Measurements from ENCODE around the gene JMJD8. TPM values are rescaled to one million over a fixed set of nuclear protein-coding genes. Genes with fewer than 3 reads are reported as not detected.
A peak's percentile ranks its signal among the peaks of the same experiment; 100 is the strongest.
"Not testable (repeated sequence)": the region's sequence is repeated elsewhere in the genome, so short reads cannot be mapped to it uniquely, and the experiment has no call there.

The JMJD8 gene
- polyA plus RNA-seq, 4 donors = 44.5 to 67.9 (median 60.9) TPM

DNA sequence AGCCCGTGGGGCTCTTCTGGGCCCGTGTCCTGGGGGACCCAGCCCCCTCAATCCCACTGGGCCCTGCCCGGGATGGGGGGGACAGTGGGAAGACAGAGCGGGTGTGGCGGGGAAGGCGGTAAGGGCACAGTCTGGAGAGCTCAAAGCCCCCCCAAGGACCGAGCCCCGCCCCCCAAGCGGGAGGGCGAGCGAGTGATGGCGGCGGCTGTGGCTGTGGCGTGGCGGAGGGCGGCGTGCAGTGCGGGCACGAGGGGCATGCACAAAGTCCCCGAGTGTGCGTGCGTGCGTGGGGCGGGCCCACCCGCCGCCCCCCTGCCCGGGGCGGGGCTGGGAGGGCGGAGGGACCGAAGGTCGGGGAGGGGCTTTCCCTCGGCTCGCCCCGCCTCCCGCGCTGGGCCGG, 9.6 kb upstream of the JMJD8 start:
- no peak for DNase-seq (ENCODE audit: low read depth in 4 of 4, low spot score in 3 of 4)

DNA sequence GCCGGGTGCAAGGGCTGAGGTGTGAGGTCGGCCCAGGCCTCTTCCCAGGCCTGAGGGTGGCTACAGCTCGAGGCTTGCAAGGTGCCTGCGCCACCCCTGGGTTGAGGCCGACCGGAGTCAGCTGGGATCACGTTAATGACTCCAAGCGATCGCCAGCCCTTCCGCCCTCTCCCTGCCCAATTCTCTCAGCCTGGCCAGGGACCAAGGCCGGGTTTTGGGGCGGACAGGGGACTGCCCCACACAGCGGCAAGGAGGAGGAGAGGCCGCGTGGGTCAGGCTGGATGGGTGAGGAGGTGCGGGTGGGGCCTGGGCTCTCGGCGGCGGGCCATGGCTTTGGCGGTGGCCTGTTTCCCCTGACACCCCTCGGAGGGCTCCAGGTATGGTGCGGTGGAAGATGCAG, 9.2 kb upstream of the JMJD8 start:
- no peak for DNase-seq (ENCODE audit: low read depth in 4 of 4, low spot score in 3 of 4)

DNA sequence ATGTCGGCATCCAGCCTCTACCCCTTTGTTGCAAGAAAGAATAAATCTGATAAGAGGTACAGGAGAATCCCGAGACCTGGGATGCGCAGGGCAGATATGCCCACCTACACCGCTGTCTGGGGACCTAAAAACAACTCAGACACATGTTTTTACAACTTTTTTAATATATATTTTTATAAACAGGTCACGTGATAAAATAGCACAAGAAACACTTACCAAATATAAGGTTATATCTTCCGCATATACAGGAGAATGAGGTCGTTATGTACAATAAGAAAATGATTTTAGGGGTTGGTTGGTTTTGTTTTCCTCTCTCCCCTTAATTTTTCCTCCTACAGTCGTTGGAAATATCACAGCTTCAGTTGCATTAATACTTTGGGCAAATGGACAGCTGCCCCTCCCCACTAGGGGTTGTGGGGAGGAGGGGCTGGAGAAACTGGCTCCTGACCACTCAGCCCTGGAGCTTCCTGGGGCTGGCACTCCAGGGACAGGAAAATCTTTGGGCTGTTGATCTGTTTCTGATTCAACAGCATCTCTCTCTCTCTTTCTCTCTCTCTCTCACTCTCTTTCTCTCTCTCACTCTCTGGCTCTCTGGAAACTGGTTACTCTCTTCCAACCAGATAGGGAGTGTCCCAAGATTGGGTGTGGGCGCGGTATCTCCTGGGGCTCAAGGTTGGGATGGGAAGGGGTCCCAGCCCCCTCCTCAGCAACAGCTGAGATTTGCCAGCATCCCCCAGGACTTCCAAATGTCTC, 8.4 kb upstream of the JMJD8 start:
- no peak for DNase-seq (ENCODE audit: low read depth in 4 of 4, low spot score in 3 of 4)

DNA sequence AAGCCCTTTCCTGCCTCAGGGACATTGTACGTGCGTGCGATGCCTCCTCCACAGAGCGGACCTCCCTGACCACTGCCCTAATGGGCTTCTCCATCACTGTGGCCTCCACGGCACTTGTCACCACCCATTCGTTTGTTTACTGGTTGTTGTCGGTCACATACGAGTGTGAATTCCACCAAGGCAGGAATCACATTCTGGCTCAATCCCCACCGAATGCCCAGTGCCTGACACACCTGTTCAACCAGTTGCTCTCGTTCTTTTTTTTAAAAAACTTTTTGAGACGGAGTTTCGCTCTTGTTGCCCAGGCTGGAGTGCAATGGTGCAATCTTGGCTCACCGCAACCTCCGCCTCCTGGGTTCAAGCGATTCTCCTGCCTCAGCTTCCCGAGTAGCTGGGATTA, 7.1 kb upstream of the JMJD8 start:
- DNase-seq (ENCODE audit: low read depth in 4 of 4, low spot score in 3 of 4) = not testable (repeated sequence)

DNA sequence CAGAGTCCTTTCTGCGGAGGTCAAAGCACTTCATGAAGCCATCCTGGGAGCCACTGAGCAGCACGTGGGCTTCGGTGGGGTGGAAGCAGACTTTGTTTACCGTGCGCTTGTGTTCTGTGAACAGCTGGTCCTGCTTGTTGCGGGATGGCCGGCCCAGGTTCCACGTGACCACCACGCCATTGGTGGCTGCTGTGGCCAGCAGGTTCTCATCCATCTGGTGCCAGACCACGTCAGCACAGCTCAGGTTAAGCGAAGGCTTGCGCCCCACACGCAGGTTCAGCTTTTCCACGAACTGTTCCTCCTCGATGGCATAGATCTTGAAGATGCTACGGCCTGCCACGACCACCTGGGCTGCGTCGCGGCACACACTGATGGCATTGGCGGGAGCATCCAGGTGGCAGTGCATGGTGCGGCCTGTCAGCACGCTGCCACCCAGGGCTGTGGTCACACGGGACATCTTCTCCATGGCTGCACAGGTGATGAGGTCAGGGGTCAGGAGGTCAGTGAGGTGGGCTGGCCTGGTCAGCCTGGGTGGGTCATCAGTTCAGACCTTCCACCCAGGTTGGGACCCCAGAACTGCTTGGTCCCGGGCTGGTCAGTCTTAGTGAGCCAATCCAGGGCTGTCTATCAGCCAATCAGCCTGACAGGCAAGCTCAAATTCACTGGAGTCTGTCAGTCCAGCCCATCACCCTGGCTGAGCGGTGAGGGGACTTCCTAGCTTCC, 5.2 kb upstream of the JMJD8 start:
- DNase-seq (ENCODE audit: low read depth in 4 of 4, low spot score in 3 of 4) = no peak

DNA sequence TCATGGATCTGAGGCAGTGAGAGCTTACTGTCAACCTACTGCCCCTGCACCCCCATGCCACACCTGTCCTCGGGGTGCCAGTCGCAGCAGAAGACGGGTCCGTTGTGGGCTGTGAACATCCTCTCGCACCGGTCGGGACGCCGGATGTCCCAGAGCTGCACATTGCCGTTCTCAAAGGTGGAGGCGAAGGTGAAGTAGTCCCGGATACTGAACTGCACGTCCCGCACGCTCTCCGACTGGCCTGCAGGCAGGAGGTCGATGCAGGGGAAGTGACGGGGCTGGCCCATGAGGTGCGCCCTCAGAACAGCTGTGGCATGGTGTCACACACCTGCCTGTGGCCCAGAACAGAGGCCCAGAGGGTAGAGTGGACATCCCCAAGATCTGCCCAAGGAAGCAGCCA, 3.4 kb upstream of the JMJD8 start:
- no peak for DNase-seq (ENCODE audit: low read depth in 4 of 4, low spot score in 3 of 4)

DNA sequence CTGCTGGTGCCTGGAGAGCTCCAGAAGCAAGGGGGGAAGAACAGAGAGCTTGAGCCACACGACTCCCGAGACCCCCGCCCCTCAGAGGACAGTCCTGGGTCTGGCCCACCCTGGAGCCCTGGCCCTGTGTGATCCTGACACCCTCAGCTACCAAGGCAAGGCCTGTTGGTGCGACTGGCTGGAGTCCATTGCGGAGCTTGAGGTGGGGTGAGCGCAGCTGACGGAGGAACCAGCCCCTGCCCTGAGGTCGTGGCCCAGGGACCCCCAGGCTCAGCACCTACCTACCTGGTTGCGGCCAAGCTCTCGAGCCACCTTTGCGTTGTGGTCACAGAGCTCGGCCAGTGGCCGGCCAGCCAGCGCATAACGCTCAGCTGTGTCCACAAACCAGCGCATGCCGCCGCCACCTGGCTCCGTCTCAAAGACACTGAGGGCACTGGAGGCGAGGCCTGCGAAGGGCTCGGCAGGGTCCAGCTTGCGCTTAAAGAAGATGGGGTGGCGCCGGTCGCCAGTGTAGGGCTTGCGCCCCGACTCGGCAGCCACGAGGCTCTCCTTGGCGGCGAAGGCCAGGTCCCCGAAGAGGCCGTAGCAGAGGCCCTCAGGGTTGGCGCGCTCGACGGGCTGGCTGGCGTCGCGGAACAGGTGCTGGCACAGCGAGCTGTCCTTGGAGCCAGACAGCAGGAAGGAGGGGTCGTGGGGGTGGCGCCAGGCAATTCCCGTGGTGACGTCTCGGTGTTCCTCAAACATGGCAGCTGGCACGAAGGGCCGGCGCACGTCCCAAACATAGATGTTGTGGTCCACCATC, 2.5 kb upstream of the JMJD8 start:
- no peak for DNase-seq (ENCODE audit: low read depth in 4 of 4, low spot score in 3 of 4)

DNA sequence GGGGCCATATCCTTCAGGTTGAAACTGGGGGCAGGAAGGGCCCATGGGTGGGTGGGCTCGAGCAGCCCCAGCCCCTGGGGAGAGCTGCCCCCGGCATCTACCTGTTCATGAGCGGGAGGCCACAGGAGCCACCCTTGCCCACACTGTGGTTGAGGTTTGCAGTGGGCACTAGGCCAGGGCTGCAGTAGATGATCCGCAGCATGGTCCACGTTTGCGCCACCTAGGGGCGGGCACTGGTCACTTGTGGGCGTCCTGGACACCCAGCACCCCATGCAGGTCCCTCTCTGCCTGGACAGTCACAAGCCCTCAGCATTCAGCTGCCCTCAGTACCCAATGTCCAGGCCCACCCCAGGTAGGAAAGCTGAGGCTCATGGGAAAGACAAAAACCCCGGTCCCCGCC, 1.8 kb upstream of the JMJD8 start:
- DNase-seq (ENCODE audit: low read depth in 4 of 4, low spot score in 3 of 4) = no peak

DNA sequence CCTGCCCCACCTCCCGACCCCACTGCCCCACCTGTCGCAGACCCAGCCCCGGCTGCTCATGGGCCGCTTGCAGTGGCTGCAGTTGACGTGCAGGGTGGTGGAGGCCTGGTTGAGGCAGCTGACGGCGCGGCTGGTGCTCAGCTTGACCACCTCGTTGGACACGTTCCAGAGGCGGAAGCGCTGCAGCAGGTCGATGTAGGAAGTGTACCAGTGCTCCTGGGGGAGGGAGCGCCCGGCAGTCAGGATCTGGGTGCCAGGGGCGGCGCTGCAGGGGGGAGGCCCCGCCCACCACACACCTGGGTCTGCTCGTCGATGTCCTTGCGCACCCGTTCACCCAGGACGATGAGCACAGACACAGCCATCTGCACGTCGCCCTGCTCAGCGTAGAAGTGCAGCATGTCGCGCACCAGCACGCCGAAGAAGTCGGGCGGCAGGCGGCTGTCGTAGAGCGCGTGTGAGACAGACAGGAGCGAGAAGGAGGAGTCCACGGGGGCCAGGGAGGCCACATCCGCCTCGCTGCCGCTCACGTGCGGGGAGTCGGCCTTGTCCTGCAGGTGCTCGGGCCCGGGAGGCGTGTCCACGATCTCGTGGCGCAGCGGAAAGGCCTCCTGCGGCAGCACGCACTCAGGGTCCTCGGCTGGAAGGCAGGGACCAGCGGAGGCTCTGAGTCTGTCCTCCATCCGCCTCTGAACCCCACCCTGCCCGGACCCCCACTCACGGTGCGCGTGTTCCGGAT, 995 bp upstream of the JMJD8 start:
- DNase-seq (ENCODE audit: low read depth in 4 of 4, low spot score in 3 of 4) = no peak

DNA sequence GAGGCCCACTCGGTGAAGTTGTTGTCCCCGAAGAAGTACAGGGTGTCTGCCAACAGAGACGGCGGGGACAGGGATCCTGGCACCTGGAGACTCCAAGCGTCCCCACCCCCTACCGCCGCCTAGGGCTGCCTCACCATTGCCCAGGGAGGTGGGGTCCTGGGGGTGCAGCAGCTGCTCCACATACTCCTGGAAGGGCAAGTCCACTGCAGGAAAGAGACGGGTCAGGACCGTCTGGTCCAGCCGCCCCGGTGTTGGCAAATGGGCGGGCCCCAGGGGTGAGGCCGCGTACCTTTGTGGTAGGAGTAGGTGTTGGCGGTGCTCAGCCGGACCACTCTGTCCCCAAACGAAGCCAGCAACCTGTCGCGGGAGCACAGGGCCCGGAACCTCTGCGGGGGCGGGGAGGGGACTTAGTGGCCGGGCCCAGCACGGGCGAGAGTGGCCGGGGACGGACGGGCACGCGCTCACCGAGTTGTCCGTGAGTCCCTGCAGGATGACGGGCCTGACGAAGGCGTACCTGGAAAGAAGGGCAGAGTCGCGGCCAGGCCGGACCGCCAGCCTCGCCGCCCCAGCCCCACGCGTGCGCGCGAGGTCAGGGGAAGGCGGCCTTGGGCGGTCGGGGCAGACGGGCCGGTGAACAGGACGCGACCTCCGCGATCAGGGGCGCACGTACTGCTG, 601 bp downstream of the JMJD8 start:
- DNase-seq (ENCODE audit: low read depth in 4 of 4, low spot score in 3 of 4) = no peak

DNA sequence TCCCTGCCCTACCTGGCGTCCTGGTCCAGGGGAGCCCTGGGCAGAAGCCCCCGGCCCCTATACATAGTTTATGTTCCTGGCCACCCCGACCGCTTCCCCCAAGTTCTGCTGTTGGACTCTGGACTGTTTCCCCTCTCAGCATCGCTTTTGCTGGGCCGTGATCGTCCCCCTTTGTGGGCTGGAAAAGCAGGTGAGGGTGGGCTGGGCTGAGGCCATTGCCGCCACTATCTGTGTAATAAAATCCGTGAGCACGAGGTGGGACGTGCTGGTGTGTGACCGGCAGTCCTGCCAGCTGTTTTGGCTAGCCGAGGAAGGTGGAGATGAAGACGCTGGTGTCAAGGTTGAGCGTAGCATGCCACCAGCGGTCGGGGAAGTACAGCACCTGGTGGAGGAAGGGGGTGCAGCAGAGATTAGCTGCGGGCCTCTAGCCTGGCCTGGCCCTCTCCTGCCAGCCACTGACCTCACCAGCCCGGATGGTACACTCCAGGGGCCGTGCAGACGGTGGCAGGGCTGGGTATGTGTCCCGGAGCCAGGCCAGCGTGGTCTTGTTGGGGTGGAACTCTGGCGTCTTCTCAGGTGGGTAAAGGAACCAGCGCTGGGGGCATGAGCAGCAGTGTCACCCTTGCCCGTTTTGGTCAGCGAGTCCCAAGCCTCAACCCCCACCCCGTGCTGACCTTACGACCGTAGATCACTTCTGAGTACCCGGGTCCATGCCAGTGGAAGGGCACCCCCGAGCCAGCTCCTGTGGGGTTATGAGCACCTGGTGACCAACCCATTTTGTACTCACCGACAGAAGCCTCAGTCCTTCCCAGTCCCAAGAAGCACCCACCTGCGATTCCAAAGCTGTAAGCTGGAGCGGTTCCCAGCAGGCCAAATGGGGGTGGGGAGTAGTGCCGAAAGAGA, 1.4 kb downstream of the JMJD8 start:
- DNase-seq (ENCODE audit: low read depth in 4 of 4, low spot score in 3 of 4) = no peak

DNA sequence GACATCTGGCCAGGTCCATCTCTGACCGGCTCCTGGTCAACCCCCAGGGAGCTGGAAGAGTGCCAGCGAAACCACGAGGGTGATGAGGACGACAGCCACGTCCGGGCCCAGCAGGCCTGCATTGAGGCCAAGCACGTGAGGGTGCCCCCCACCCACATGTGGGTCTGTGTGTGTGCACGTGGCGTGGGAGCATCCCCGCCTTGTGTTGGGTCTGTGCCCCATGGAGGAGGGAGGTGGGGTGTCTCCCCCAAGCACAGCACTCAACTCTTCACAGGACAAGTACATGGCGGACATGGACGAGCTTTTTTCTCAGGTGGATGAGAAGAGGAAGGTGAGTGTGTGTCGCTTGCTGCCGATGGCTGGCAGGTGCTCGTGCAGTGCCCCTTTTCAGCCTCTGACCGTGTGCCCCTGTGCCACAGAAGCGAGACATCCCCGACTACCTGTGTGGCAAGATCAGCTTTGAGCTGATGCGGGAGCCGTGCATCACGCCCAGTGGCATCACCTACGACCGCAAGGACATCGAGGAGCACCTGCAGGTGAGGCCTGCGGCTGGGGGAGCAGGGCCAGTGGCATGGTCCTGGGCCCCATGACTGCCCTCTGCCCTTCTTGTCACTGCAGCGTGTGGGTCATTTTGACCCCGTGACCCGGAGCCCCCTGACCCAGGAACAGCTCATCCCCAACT, 2.2 kb downstream of the JMJD8 start:
- DNase-seq (ENCODE audit: low read depth in 4 of 4, low spot score in 3 of 4) = no peak

DNA sequence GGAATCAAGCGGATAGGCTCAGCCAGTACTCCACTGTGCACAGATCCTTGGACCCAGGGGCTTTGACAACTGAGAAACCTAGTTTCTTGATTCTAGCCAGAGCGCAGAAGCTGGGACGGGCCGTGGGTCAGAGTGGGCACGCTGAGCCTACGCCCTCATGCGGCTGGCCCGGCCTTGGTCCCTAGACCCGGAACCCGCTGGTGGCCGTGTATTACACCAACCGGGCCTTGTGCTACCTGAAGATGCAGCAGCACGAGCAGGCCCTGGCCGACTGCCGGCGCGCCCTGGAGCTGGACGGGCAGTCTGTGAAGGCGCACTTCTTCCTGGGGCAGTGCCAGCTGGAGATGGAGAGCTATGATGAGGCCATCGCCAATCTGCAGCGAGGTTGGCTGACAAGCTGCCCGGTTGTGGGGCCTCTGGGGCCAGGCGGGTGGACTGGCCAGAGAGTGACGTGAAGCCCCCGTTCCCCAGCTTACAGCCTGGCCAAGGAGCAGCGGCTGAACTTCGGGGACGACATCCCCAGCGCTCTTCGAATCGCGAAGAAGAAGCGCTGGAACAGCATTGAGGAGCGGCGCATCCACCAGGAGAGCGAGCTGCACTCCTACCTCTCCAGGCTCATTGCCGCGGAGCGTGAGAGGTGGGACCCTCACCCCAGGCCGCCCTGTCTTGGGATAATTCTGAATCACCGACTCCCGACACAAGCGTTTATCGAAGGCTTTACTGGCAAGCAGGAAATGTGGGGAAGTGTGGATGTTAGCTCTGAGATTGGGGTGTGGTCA, 3.0 kb downstream of the JMJD8 start:
- DNase-seq (ENCODE audit: low read depth in 4 of 4, low spot score in 3 of 4) = no peak

DNA sequence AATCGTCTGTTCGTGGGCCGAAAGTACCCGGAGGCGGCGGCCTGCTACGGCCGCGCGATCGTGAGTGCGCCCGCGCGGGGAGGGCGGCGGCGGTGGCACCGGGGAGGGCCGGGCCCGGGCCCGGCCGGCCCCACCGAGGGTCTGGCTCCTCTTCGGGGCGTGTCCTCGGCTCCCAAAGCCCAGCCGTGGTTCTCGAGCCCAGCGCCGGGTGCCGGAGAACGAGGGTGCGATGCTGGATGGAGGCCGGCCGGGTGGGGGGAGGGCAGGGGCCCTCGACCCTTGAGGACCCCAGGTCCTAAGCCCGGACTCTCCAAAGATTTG, 3.5 kb downstream of the JMJD8 start:
- no peak for DNase-seq (ENCODE audit: low read depth in 4 of 4, low spot score in 3 of 4)

DNA sequence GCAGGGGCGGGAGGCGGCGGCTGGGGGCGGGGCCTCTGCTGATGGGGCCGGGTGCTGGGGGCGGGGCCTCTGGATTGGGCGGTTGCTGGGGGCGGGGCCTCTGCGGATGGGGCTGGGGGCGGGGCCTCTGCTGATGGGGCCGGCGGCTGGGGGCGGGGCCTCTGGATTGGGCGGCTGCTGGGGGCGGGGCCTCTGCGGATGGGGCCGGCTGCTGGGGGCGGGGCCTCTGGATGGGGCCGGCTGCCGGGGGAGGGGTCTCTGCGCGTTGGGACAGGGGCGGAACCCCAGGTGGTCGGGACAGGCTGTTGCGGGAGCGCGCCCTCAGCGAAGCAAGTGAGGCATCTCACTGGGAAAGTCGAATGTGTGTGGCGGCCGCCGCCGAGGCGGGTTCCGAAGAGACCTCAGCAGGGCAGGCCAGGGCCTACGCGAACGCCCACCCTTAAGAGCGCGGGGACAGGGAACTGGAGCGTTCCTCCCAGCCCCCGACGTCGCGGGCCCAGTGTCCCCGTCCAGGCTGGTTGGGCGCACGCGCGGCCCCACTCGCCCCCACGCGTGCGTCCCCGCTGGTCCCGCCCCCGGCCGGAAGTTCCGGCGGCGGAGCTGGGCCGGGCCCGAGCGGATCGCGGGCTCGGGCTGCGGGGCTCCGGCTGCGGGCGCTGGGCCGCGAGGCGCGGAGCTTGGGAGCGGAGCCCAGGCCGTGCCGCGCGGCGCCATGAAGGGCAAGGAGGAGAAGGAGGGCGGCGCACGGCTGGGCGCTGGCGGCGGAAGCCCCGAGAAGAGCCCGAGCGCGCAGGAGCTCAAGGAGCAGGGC, 4.1 kb downstream of the JMJD8 start, which contains the start of gene STUB1:
STUB1 (plus strand) TSS at position 597 of the 811 bp plus-strand sequence; CDS start at position 713, 116 bp downstream.
- peak in 2 of 4 donors; percentile 57 to 66 for DNase-seq (ENCODE audit: low read depth in 4 of 4, low spot score in 3 of 4)

DNA sequence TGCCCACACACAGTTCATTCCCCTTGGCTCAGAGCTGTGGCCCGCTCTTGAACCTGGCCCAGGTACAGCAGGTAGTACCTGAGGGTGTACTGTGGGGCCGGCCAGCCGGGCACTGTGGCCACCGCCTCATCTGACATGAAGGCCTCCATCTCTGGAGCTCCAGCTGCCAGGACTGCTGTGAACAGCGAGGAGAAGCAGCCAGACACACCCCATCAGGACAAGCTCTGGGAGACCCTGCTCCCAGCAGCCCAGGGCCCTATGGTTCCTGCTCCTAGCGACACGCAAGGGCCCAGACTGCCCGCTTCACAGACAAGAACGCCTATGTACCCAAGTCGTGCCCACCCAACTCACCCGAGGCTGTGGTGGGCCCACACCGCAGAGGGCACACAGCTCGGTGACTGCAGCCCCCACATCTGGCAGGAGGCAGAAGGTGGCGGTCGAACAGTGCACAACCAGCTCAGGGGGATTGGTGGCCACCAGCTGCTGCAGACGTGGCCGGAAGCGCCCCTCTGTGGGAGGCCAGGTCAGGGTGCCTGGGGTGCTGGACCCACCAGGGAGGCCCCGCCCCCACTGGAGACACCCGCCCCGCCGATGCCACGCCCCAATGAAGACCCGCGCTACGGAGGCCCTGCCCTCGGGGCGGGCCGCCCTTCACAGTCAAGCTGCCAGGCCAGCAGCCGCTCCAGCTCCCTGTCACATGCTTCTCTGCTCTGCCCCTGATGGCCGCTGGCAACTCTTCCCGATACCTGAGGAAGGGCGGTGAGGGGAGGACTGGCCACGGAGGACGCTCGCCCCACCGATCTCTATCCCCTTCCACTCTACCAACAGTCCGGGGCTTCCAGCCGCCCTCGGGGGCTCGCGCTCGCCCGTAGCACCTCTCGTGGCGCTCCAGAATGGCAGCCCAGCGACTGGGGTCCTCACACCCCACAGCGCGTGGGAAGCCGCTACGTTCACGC, 5.0 kb downstream of the JMJD8 start:
- no peak for DNase-seq (ENCODE audit: low read depth in 4 of 4, low spot score in 3 of 4)
